ENCODE measurements around the gene TRIM13. TPM values are rescaled to one million over a fixed set of nuclear protein-coding genes. Genes with fewer than 3 reads are reported as not detected.

Gene TRIM13
- total and polyA plus RNA-seq, 2 of the 13 experiments (the other 11 are each of a cell fraction or from before 2014, with no cell fraction given): 22.0 to 24.4 TPM

DNA sequence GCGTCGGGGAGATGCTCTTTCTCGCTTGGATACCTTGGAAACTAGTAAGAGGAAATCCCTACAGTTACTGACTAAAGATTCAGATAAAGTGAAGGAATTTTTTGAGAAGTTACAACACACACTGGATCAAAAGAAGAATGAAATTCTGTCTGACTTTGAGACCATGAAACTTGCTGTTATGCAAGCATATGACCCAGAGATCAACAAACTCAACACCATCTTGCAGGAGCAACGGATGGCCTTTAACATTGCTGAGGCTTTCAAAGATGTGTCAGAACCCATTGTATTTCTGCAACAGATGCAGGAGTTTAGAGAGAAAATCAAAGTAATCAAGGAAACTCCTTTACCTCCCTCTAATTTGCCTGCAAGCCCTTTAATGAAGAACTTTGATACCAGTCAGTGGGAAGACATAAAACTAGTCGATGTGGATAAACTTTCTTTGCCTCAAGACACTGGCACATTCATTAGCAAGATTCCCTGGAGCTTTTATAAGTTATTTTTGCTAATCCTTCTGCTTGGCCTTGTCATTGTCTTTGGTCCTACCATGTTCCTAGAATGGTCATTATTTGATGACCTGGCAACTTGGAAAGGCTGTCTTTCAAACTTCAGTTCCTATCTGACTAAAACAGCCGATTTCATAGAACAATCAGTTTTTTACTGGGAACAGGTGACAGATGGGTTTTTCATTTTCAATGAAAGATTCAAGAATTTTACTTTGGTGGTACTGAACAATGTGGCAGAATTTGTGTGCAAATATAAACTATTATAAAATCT lies 15.7 kb downstream of the TRIM13 start:
- Histone ChIP-seq H2AFZ (ENCODE audit: low read length) (no peak overlapping the region), H3K27me3 (ENCODE audit: control insufficient read depth in 1 of 2, insufficient read depth in 2 of 2, low read length in 2 of 2) (no peaks in the 10 kb centered on the region), H3K27ac (ENCODE audit: extremely low read length, insufficient read depth, low read length) (no peak overlapping the region), H3K4me1 (ENCODE audit: insufficient read depth, low read length) (no peaks in the 10 kb centered on the region), H3K9ac (ENCODE audit: insufficient read depth, low read depth, low read length) (no peak overlapping the region), H4K20me1 (ENCODE audit: insufficient read depth, low read length) (no peaks in the 10 kb centered on the region), H3K9me3 (ENCODE audit: low read length) (no peaks in the 10 kb centered on the region), H3K4me3 (replicated peaks in 1 of 3; ENCODE audit: insufficient read depth in 1 of 3, low read depth in 2 of 3, low read length in 3 of 3) (no peak overlapping the region), H3K36me3 (replicated peaks in 1 of 2; ENCODE audit: control insufficient read depth in 1 of 2, insufficient read depth in 2 of 2, low read length in 2 of 2) (peaks cover 5 to 28% of the 10 kb centered on the region in 2 experiments; a peak in 4 of 5 replicates), H3K79me2 (ENCODE audit: insufficient read depth, low read length) (peaks cover 8% of the 10 kb centered on the region), H3K4me2 (ENCODE audit: low read depth, low read length) (no peak overlapping the region)
- peak; percentile 49 to 67 for TF ChIP-seq MAFK (conservative IDR thresholded peaks at IDR 0.05 in 1 of 2, IDR thresholded peaks at IDR 0.05 in 1 of 2; ENCODE audit: low read length in 2 of 2)
- TF ChIP-seq GLI4 (CRISPR knock-in tag; IDR thresholded peaks at IDR 0.05; ENCODE audit: borderline replicate concordance): no peak
- TF ChIP-seq MAFF (IDR thresholded peaks at IDR 0.05; ENCODE audit: low read depth, low read length): peak; percentile 56; the same call in 1 of the 2 replicates
- no peak for FAIRE-seq
- TSS peak; percentile 37 for BruUV-seq (replicated peaks)
- intact Hi-C loops (cut with micrococcal nuclease; ENCODE audit: unreplicated experiment) (no loop called here), in situ Hi-C loops (cut with HindIII; ENCODE audit: extremely low pct_ligation_motif_present, low pct_unique_long_range_greater_than_20kb) (no loop called here)
- no peak for ATAC-seq
- ChIA-PET CTCF (ENCODE audit: low intra/inter-chr PET ratio, low total read pairs) (no interaction called here), POLR2A (interaction anchor here (1.2 kb wide), 1 partner anchor 15 kb away, joined by 4 read pairs; the partner anchor contains the start of gene TRIM13)
- no peak for DNase-seq (ENCODE audit: low spot score)
- 94% methylated on average over 6 of the region's 6 CpGs for WGBS (ENCODE audit: low lambda C conversion rate)

DNA sequence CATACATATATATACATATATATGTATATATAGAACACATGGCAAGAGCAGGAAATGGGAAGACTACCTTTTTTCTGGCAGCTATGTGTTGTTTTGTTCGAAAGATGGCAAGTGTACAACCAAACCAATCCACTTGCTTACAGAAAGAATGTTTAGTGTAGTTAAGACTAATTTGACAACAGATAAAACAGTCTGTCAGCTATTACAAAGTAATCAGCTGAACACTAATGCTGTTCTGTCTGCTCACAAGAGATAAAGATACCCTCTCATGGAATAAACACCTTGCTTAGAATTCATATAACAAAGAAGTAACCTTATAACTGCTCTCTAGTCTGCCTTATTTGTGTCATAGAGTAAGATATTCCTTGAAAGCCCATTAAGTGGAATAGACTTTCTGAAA lies 17.5 kb downstream of the TRIM13 start:
- no peaks in the 10 kb centered on the region for H3K27me3 ChIP-seq (ENCODE audit: control insufficient read depth in 1 of 2, insufficient read depth in 2 of 2, low read length in 2 of 2)
- H2AFZ ChIP-seq (ENCODE audit: low read length): no peak overlapping the region
- H3K4me1 ChIP-seq (ENCODE audit: insufficient read depth, low read length): no peaks in the 10 kb centered on the region
- WGBS (ENCODE audit: low lambda C conversion rate): 90% methylated on average over 1 of the region's 1 CpG
- ChIA-PET CTCF (ENCODE audit: low intra/inter-chr PET ratio, low total read pairs) (no interaction called here), POLR2A (interaction anchor here (1.3 kb wide), 1 partner anchor 17 kb away, joined by 9 read pairs; the partner anchor contains the start of gene TRIM13)
- H3K79me2 ChIP-seq (ENCODE audit: insufficient read depth, low read length): peaks cover 6% of the 10 kb centered on the region
- no peak for ATAC-seq
- no peak overlapping the region for H3K4me3 ChIP-seq (replicated peaks in 1 of 3; ENCODE audit: insufficient read depth in 1 of 3, low read depth in 2 of 3, low read length in 3 of 3)
- H3K27ac ChIP-seq (ENCODE audit: extremely low read length, insufficient read depth, low read length): no peak overlapping the region
- no peak for FAIRE-seq
- H3K36me3 ChIP-seq (replicated peaks in 1 of 2; ENCODE audit: control insufficient read depth in 1 of 2, insufficient read depth in 2 of 2, low read length in 2 of 2): peaks cover 4 to 22% of the 10 kb centered on the region in 2 experiments; a peak in 4 of 5 replicates
- no peak for TF ChIP-seq XBP1 (CRISPR knock-in tag; IDR thresholded peaks at IDR 0.05)
- no peak for TF ChIP-seq SOX5 (CRISPR knock-in tag; IDR thresholded peaks at IDR 0.05; ENCODE audit: borderline replicate concordance)
- TF ChIP-seq ZBTB21 (CRISPR knock-in tag; IDR thresholded peaks at IDR 0.05): no peak
- no peak for TF ChIP-seq NKX3-1 (CRISPR knock-in tag; IDR thresholded peaks at IDR 0.05)
- H3K4me2 ChIP-seq (ENCODE audit: low read depth, low read length): no peak overlapping the region
- in situ Hi-C loops (cut with HindIII; ENCODE audit: extremely low pct_ligation_motif_present, low pct_unique_long_range_greater_than_20kb): no loop called here
- no peak overlapping the region for H3K9ac ChIP-seq (ENCODE audit: insufficient read depth, low read depth, low read length)
- H4K20me1 ChIP-seq (ENCODE audit: insufficient read depth, low read length): no peaks in the 10 kb centered on the region
- DNase-seq (ENCODE audit: low spot score): no peak
- no peaks in the 10 kb centered on the region for H3K9me3 ChIP-seq (ENCODE audit: low read length)
- BruUV-seq (replicated peaks): no TSS peak
- intact Hi-C loops (cut with micrococcal nuclease; ENCODE audit: unreplicated experiment): no loop called here
